ENCODE measurements around the gene LRRC34.

DNA sequence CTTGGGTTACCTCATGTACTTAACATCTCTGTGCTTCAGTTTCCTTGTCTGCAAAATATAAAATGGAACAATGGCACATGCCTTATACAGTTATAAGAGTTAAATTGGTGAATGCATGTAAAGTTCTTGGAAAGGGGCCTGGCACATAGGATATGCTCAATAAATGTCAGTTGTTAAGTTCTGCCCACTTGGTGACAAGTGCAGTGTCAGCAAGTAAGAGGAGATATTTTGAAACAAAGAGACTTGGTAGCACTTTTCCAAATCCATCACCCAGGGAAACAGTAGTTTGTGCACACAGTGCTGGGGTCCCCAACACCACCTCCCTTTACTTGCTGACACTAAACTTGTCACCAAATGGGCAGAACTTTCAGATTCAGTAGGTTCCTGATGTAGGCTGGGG lies 37.9 kb upstream of the LRRC34 start:
- TF ChIP-seq, protein P1, sequence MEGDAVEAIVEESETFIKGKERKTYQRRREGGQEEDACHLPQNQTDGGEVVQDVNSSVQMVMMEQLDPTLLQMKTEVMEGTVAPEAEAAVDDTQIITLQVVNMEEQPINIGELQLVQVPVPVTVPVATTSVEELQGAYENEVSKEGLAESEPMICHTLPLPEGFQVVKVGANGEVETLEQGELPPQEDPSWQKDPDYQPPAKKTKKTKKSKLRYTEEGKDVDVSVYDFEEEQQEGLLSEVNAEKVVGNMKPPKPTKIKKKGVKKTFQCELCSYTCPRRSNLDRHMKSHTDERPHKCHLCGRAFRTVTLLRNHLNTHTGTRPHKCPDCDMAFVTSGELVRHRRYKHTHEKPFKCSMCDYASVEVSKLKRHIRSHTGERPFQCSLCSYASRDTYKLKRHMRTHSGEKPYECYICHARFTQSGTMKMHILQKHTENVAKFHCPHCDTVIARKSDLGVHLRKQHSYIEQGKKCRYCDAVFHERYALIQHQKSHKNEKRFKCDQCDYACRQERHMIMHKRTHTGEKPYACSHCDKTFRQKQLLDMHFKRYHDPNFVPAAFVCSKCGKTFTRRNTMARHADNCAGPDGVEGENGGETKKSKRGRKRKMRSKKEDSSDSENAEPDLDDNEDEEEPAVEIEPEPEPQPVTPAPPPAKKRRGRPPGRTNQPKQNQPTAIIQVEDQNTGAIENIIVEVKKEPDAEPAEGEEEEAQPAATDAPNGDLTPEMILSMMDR (IDR thresholded peaks at IDR 0.05): no peak
- TF ChIP-seq POLR2A (IDR thresholded peaks at IDR 0.05): no peak

Data from heart left ventricle (tissue), 13 donors.